GM12801 (cell line): ENCODE data around the gene OS9.

Experiments used
- TF ChIP-seq, protein P1 (sequence below): IDR thresholded peaks from one replicate; pipeline ENCODE4 v1.5.1; 2011; ENCODE audit warnings: control low read depth; ENCODE audit not compliant: insufficient read length; ENCODE audit errors: extremely low read depth

Gene OS9

DNA sequence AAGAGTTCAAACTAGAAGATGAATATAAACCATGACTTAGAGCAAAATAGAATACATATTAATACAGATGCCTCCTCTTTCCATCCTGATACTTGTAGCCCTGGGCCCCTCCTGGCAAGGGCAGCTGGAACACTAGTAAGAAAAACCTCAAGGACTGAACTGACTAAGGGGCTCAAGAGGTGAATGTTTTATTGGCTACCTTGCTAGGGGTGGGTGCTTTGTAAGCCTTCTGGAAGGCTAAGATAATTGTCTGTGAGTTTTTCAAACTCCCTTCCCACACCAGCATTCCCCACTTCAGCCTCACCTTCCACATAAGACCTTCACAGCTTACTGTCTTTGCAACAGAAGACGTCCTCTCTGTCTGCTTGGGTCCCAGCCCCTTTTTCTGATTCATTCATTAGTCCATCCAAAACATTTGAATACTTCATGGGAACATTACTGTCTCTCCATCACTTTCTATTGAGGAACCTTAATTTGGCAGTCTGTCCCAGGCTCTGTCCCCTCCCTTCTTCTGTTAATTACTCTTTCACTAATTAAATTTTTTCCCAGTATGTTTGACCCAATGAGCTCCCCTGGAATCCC lies 59.9 kb downstream of the OS9 start:
- TF ChIP-seq, protein P1, sequence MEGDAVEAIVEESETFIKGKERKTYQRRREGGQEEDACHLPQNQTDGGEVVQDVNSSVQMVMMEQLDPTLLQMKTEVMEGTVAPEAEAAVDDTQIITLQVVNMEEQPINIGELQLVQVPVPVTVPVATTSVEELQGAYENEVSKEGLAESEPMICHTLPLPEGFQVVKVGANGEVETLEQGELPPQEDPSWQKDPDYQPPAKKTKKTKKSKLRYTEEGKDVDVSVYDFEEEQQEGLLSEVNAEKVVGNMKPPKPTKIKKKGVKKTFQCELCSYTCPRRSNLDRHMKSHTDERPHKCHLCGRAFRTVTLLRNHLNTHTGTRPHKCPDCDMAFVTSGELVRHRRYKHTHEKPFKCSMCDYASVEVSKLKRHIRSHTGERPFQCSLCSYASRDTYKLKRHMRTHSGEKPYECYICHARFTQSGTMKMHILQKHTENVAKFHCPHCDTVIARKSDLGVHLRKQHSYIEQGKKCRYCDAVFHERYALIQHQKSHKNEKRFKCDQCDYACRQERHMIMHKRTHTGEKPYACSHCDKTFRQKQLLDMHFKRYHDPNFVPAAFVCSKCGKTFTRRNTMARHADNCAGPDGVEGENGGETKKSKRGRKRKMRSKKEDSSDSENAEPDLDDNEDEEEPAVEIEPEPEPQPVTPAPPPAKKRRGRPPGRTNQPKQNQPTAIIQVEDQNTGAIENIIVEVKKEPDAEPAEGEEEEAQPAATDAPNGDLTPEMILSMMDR: no peak

DNA sequence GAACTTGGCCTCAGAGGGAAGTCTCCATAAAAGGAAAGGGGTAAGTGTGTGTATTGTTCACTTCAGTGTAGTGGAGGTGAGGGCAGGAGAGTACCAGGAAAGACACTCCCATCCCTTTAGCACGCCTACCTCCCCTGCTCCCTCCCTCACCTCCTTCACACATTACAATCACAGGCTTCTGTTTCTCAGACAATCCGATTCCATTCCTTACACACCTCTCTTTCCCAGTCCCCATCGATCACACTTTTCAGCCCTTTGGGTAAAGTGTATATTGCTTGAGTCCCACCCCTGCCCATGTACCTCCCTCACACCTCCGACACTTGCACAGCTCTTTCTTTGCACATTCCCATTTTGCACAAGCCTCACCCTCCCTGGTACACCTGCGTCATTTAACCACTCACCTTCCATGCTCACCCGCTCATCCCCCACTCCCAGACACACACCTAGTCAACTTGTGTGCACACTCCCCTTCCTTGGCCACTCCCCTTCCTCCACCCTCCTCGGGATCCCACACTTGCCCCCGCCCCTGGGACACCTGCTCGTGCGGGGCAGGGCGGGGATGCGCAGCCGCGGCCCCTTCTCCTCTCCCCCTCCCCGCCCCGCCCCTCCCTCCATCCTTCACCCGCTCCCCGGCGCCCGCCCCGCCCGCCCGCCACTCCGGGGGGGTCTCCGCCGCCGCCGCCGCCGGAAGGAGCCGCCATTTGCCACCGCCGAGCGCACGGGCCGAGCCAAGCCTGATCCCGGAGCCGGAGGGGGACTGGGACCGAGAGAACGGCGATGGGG lies 60.7 kb downstream of the OS9 start, which contains the start of gene MARCHF9:
TSS of gene MARCHF9 (plus strand) at position 693 of the 783 bp plus-strand sequence. CDS start 426 bp downstream, outside the sequence.
- TF ChIP-seq, protein P1: no peak

DNA sequence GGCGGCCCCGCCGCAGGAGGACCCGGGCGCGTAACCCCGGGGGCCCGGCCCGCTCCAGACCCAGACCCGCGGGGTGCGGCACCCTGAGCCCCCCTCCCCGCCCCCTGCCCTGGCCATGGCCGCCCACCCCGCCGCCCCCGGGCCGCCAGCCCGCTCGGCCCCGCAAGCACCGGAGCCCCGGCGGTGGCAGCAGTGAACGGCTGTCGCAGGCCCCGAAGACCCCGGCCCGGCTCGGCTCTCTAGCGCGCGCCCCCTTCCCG lies 61.2 kb downstream of the OS9 start:
- TF ChIP-seq, protein P1: no peak

DNA sequence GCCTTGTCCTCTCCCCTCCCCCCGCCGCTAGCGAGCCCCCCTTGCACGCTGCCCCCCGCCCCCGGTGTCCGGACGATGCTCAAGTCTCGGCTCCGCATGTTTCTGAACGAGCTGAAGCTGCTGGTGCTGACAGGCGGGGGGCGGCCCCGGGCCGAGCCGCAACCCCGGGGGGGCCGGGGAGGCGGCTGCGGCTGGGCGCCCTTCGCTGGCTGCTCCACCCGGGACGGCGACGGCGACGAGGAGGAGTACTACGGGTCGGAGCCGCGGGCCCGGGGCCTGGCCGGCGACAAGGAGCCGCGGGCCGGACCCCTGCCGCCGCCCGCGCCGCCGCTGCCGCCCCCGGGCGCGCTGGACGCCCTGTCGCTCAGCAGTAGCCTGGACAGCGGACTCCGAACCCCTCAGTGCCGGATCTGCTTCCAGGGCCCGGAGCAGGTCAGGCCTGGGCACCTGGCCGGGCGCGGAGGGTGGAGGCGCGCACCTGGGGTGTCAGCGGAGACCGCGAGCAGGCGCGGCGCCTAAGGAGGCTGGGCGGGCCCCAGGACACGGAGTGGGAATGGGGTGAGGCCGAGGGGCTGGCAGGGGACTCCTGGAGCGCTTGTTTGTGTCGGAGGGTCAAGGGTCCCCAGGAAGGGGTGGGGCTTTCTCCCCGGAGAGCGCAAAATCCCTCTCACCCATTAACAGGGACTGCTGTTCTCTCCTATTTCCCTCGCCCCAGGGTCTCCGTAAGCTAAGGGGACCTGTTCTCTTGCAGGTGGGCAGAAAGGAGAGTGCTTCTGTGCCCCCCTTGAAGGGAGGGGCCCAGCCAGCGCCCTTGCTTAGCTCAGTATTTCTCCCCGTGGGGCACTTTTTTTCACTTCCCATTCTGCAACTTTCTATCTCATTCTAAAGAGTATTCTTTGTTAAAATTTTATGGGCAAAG lies 61.8 kb downstream of the OS9 start:
- TF ChIP-seq, protein P1: no peak

DNA sequence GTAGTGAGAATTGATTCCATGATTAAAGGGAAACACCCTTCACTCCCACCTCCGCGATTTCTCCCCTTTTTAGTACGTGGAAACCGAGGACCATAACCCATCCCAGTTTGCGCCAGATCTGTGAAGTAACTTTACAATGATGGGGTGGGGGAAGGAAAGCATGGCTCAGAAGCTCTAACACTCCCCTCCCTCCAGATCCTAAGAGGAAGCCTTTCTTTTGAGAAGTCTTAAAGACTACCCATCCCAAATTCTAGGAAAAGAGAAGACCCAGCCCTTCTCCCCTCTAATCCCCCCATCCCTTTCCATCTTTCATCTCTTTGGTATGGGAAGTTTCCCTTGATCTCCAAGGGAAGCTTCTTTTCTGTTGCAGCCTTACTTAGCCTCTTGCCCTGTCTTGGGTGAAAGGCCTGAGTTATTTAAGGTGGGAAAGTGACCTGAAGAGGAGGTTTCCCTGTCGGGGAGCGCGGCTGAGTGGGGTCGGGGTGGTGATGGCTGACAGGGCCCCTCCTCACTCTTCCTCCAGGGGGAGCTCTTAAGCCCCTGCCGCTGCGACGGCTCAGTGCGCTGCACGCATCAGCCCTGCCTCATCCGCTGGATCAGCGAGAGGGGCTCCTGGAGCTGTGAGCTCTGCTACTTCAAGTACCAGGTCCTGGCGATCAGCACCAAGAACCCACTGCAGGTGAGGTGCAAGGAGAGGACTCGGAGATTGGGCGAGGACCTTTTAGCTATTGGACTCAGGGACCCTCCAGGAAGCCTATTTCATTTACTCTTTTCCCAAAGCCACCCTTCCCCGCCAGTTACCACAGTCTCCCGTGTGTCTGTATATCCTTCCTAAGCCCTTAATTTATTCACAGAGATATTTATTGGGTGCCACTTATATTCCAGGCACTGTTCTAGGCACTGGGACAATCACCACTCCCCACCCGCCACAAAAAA lies 62.7 kb downstream of the OS9 start:
- TF ChIP-seq, protein P1: no peak

DNA sequence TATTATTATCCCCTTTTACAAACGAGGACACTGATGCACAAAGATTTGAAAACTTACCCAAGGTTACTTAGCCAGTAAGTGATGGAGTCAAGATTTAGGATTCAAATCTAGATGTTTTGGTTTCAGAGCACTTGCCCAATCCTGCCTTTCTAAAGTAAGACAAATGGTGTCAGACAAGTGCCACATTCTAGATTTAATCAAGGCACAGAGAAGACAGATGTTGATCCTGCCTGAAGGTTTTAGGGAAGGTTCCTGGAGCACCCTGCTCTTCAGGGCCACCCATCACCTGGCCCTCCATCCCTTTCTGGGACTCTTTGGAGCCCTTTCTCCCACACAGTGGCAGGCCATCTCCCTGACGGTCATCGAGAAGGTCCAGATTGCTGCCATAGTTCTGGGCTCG lies 63.8 kb downstream of the OS9 start:
- TF ChIP-seq, protein P1: no peak
